CD4-positive, alpha-beta T cell treated with Interleukin-2 at 100 ng/mL for 4 hours (primary cell): Measurements from ENCODE around the gene CD81.
A peak's percentile ranks its signal among the peaks of the same experiment; 100 is the strongest.

Source experiments
- DNase-seq: peaks from one replicate; pipeline ENCODE4 v3.0.0-alpha.2; 2020; ENCODE audit warnings: low spot score

The CD81 gene

DNA sequence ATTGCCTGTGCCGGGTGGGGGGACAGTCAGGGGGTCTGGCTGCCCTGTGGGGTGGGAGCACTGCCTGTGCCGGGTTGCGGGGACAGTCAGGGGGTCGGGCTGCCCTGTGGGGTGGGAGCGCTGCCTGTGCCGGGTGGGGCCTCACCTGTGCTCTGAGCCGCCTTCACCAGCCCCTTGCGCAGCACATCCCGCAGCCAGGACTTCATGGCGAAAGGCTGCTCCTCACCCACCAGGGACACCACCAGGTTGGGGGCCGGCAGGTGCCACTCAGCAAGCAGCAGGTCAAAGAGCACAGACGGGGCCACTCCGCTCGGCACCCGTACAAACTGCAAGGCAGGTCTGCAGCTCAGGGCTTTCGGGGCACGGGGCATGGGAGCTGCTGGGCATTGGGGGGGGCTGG lies 44.9 kb downstream of the CD81 start:
- DNase-seq: no peak

DNA sequence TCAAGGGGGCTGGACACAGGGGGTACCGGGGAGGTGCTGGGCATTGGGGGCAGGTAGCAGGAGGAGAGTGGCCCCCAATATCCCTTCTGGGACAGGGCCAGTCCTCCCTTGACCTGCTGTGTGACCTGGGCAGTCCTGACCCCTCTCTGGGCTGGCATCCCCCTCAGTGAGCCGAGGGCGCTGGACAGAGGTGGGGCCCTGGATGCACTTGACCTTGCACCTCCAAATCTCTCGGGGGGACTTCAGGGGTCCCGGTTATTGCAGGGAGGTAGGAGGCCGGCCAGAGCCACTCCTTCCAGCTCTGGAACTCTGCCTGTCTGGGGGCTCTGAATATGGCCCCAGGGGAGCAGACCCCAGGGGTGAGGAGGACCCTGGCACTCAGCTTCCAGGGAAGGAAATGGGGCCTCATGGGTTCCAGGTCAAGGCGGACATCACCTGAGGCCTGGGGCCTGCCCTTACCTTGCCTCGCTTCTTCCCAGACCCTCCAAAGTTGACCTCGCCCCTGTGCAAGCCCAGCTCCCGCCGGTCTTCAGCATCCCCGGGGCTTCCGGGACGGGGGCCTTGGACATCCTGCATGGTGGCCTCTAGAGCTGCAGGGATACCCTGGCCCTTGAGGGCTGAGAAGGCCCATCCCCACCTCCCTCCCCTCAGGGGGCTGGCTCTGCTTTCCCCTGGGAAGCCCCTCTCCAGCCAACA lies 45.5 kb downstream of the CD81 start:
- DNase-seq: no peak

DNA sequence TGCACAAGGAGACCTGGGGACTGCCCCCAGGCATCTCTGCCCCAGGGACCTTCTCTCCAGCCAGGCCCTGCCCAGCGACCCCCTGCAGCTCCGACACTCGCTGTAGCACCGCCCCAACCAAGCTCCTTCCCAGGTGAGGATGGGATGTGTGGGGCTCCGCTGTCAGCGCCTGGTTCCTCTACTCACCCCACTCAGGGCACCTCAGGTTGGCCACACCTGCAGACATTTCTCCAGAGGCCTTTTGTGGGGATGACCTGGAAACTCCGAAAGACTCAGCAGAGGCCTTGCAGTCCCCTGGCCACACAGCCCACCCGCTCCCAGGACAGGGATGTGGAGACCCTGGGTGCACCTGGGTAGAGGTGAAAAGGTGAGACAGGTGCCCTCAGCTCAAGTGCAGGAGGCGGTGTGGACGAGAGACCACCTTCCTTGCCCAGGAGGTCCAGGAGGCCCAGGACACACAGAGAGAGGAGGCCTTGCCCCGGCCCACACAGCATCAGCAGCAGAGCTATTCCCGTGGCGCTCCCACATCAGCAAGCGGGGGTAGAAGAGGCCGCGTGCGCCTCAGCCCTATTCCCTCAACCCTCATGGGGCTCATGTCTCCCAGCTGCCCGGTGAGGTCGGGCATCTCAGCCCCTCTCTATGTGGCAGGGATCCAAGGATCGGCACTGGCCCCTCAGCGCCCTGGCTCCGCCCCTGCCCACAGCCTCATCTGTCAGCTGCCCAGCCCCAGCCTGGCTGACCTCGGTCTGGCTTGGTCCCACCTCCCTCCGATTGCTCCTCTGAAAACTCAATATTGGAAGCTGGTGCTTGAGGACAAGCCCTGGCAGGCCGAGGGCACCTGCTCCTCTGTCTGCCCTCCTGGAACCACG lies 46.3 kb downstream of the CD81 start:
- DNase-seq: no peak

DNA sequence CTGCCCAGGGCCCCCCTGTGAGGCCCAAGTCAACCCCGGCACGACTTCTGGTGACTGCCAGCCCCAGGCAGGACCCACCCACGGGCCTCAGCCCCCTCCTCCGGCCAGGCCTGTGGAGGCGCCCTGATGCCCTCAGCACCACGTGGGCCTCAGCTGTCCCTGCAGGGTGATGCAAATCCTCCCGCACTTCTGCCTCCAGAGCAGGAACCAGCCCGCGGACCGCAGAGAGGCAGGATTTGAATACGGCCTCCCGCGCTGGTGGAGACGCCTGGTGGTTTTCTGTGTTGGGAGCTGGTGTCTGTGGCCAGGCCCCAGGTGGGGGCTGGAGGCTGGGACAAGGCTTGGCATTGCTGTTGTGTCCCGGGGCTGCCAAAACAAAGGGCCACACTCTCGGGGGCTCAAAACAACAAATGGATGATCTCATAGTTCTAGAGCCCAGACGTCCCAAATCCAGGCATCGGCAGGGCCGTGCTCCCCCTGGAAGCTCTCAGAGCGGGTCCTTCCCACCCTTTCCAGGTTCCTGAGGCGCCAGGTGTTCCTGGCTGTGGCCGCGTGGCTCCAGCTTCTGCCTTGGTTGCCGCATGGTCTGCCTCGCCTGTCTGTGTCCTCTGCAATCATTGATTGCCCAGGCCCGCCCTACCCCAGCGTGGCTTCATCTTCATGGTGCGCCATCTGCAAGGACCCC lies 47.8 kb downstream of the CD81 start:
- DNase-seq: no peak

DNA sequence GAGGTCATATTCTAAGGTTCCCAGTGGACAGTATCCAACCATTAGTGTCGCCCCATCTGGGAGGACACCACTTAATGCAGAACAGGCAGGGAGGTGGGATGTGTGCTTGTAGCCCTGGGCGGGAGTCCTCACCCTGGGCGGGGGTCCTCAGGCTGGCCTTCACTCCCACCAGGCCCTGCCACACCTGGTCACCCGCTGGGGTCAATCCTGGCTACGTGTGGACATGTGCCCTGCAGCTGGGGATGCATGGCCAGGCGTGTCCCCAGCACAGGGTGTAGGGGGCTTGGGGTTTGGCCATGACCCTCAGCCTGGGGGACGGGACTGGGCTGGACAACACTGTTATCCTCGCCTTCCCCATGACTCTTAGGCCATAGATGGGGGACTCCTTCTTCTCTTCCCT lies 48.4 kb downstream of the CD81 start:
- no peak for DNase-seq

DNA sequence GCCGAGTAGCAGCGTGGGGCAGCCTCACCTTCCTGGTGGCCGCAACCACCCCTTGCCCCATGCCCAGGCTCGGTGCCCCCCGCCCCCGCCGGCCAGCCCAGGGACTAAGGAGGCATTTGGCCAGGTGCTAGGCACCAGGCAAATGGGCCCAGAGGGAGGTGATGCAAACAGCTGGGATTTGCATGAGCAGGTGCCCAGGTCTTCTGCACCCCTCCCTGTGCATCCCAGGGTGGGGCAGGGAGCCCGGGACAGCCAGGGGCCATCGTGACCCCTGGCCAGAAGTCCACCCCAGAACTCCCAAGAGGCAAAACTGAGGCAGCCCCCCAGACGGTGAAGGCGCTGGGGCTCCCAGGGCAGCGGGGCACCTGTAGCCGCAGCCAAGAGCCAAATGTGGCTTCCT lies 49.1 kb downstream of the CD81 start:
- DNase-seq: no peak

DNA sequence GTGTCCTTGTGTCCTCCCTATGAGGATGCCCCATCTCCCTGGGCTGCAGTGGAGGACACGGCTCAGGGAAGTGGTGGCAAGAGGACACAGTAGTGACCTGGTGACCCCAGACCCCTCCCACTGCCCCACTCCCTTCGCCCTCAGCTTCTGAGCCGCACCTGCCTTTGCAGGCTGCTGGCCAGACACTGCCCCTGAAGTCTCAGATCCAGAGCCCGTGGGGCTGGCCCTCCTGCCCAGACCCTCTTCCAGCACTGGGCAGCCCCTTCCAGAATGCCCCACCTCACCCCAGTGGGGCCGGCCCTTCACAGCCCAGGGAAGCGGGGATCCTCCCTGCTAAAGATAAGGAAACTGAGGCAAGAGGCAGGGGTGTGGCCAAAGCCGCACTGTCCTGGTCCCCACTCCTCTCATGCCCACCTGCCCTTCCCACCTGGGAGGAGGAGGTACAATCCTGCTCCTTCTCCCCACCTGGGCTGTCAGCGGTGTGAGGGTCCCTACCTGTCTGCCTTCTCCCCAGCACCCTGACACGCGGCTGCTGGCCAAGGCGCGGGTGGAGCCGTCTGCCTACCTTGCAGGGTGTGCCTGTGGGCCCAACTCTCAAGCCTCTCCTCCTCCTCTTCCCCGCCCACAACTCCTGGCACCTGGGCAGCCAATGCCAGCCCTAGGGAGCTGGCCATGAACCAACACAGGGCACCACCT lies 49.9 kb downstream of the CD81 start:
- DNase-seq: no peak

DNA sequence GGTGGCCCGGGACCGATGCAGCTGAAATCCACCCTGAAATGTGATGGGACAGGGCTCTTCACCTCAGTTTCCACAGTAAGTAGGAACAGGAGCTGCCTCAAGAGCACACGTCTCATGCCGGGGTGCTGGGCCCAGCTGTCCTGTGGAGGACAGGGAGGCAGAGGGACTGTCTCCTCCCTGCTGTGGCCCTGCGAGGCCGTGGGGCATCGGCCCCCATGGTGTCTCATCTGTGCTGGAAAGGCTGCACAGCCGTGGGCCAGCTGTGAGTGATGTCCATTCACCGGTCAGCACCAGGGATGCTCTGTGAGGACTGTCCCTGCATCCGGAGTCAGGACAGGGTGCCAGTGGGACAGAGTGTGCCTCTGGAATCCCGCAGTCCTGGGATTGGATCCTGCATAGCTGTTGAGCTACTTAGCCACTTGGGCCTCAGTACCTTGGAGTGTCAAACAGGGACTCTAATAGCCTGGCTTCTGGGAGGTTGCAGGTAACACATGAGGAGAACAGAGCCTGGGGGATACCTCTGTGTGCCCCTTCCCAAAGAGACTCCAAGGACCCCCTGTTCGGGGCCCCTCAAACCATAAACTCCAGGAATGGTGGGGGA lies 50.7 kb downstream of the CD81 start:
- DNase-seq: no peak

DNA sequence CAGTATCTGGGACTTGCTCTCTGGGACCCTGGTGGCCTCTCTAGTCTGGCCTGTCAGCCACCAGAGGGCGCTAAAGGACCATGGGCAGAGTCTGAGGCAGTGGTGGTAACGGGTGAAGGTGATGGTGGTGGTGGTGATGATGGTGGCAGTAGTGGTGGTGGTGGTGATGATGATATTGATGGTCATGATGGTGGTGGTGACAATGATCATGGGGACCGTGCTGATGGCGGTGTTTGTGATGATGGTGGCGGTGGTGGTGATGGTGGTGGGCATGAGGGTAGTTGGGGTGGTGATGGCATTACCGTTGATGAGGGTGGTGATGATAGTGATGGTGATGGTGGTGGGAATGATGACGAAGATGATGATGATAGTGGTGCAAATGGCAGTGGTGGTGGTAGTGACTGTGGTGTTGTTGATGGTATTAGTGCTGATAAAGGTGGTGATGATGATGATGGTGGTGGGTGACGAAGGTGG lies 51.2 kb downstream of the CD81 start:
- DNase-seq: peak; percentile 87

DNA sequence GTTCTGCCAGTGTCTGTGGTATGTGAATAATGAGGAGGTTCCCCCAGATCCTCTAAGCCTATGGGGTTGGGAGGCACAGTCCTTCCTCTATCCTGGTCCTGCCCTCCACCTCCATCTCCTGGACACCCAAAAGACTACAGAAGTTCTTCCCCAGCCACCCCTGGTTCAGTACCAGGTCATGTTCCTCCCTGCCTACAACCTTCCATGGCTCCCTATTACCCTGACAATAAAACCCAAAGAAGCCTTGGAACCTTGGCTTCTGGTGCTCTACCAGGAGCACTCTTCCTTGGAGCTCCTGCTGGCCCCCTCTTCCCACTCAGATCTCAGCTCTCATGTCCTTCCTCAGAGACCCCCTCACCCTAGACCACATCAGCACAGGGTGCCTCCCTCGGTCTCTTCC lies 54.3 kb downstream of the CD81 start:
- no peak for DNase-seq

DNA sequence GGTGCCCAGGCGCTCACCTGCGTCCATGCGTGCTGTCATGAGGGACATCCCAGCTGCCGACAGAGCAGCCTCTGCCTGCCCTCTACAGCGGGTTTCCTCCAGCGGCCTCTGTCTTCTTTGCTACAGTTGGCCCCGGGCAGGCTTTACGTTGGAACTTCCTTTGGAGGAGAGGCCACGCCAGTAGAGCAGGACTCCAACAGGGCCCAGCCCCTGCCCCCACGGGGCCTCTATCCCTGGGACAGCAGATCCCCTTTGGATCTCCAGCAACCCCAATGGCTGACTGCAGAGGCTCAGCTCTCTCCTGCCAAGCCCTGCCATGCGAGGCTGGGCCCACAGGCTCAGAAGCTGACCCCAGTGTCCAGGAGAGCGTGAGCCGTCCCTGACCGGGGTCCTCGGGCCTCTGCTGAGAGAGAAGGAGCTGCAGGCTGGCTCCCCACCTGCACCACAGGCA lies 55.1 kb downstream of the CD81 start:
- DNase-seq: no peak

DNA sequence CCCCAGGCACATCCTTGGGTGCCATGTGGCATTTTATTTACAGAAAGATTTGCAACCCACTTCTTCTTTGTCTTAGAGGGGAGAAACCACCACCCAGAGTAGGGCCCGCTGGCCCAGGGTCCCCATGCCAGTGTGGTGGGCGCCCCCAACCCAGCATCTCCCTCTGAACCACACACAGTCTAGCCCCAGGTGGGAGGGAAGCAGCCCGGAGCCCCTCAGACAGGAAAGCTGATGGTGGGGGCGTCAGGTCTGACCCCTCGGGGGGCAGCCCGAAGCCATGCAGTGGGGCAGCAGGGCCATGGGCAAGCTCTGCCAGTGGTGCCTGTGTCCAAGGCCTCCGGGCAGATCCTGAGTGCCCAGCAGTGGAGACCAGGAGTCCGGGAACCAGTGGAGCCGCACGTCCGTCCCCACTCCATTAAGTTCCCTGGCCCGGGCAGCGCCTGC lies 55.5 kb downstream of the CD81 start:
- DNase-seq: no peak

DNA sequence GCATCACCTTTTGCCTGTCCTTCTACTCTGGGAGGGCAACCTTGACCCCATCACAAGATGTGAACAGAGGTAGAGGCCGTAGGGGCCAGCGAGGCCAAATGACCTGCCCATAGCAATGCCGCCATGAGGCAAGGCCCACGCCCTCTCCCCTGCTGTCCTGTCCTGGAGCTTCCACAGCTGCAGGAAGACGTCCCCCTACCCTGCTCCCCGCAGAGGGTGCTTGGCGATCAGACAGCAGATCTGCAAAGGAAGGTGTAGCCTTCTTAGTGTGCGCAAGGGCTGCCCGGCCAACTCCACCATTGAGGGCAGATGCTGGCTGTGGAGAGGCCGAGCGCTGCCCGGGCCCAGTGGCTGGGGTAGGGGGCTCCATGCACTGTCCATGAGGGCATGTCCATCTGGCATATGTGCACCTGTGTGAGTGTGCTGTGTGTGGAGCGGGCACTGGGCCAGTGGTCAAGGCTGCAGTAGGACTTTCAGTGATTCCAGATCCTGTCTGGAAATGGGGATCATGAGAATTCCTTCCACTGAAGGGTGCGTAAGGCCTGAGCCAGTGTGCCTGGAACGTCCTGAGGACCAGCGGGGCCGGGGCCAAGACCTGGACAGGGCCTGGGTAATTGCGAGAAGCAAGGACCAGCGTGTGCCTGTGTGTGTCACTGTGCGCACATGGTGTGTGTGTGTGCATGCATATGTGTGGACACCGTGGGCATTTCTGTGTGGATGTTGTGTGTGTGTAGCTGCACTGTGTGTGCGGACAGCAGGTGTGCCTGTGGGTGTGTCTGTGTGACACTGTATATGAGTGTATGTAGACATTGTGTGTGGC lies 56.2 kb downstream of the CD81 start:
- DNase-seq: no peak

DNA sequence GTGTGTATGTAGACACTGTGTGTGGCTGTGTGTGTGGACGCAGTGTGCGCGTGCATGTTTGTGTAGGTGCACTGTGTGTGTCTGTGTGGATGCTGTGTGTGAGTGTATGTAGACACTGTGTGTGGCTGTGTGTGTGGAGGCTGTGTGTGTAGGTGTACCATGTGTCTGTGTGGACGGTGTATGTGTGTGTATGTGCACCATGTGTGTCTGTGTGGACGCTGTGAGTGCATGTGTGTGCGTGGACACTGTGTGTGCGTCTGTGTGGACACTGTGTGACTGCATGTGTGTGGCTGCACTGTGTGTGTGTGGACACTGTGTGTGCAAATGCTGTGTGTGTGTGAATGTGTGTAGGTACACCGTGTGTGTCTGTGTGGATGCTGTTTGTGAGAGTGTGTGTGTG lies 56.9 kb downstream of the CD81 start:
- no peak for DNase-seq

DNA sequence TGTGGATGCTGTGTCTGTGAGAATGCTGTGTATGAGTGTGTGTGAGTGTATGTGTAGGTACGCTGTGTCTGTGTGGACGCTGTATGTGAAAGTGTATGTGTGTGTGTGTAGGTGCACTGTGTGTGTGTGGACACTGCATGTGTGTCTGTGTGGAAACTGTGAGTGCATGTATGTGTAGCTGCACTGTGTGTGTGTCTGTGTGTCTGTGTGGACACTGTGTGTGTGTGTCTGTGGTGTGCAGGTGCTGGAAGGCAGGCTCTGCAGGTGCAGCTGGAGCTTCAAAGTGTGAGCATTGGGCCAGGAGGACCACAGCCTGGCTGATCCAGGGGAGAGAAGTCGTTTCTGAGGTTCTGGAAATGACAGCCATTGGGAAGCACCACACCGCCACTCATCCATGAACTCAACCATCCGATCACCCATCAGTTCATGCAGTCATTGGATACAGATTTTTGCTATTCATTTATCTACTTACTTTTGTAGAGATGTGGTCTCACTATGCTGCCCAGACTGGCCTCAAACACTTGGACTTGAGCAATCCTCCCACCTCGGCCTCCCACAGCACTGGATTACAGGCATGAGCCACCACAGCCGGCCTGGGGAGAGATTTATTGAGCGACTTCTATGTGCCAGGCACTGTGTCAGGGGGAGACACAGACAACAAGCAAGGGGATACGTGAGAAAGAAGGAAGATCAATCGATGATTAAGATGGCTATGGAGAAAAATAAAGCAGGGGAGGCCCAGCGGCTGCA lies 57.6 kb downstream of the CD81 start:
- no peak for DNase-seq

DNA sequence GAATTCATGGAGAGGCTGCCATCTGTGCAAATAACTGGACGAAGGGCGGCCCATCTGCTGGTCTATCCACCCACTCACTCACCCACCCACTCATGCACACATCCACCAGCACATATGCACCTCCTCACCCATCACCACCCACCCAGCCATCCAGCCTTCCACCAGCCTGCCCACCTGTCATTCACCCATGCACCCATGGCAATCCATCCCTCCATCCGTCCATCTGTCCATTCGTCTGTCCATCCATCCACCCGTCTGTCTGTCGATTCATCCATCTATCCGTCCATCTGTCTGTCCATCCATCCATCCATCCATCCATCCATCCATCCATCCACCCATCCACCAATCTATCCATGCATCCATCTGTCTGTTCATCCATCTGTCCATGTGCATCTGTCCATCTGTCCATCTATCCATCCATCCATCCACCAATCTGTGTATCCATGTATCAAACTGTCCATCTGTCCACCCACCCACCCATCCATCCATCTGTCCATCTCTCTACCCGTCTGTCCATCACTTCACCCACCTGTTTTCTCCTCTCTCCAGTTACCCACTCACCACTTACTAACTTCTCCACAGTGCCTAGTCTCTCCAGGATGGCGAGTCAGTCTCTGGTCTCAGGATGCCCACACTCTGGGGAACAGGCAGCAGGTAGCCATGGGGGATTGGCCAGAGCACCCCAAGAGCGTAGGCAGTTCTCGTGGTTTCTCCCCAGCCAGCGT lies 58.3 kb downstream of the CD81 start:
- DNase-seq: no peak

DNA sequence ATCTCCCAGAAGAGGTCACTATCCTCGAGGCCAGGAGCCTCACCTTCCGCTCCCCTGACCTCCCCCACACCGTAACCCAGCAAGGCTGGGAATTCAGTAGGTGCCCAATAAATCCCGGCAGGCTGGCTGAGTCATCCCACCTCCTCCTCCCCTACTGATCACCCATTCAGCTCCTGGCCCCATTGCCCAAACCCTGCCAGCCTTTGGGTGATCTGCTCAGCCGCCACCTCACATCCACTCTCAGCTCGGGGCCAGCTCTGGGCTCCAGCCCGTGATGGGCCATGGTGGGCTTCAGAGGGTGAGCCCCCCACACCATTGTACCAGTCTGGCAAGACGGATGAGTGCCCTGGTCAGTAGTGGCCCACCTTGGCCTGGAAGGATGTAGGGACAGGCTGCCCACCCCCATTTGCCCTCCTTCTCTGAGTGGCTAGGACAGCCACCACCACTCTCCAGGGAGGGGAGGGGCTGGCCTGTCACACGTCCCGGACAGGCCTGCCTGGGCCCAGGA lies 59.0 kb downstream of the CD81 start:
- no peak for DNase-seq

DNA sequence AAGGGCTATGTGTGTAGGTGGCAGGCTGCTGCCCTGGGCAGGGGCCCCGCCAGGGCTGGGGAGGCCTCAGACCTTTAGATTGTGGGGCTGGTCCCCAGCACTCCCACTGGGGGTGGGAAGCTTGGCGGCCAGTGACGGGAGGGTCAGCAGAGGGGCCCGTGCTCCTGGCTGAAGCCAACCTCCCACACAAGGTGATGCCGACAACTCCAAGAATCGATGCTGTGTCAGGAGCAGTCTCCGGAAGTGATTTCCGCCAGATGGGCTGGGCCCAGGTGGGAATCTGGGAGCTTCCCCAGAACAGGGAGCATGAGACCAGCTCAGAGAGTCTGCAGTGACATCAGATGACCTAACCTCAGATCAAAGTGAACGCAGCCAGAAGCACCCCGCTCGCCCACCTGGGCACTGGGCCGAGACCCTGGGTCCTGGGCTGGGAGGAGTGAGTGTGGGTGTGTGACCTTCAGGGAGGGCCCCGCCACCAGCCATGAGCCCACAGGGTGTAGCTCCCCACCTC lies 59.5 kb downstream of the CD81 start:
- DNase-seq: no peak

DNA sequence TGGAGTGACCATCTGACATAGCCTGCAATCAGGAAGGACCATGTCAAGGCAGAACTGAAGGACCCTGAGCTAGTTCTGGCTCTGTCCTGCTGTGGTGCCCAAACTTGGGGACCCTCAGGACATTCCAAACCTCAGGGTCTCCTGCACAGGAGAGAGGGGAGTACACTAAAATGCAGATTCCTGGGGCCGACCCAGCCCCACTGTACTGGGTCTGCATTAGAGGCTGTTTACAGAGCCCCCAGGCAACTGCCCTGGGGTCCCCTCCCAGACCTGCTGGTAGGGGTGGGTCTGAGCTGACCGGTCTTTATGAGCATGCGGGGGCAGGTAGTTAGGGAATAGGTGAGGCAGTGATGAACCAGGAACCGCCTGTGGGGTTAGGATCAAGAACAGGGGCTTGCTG lies 60.4 kb downstream of the CD81 start:
- no peak for DNase-seq
